K562 (cell line): ENCODE data around the gene EXOC6. TPM values are rescaled to one million over a fixed set of nuclear protein-coding genes. Genes with fewer than 3 reads are reported as not detected.

Source experiments
- ATAC-seq: fragments of 200-7000 bp; cut with Tn5 transposase; 3 replicates; pipeline ENCODE4 v1.9.1; 2020; ENCODE audit warnings: moderate library complexity
- BruUV-seq: library from RNA; stranded (reverse); fragments of 400-500 nt; replicated peaks from 2 replicates; lab custom pipeline; 2021; lab: Mats Ljungman, UMichigan
- CTCF ChIA-PET: fragments of 300-600 bp; formaldehyde crosslinking; extraction: SDS; loops from one replicate; lab custom pipeline; 2021; ENCODE audit warnings: low intra/inter-chr PET ratio; lab: Yijun Ruan, JAX
- POLR2A ChIA-PET: fragments of 300-600, 350-650 bp; sonication (Branson Sonifier 250); formaldehyde crosslinking; extraction: SDS; loops from one replicate; lab custom pipeline; 2021; ENCODE audit warnings: antibody characterized with exemption, inconsistent platforms; lab: Yijun Ruan, JAX
- DNase-seq, 4 experiments: peaks; one replicate each; pipeline versions ENCODE4 v3.0.0 to v3.0.0-alpha.2; 2011 to 2018; ENCODE audit warnings: low spot score in 3 of 4, mixed read lengths in 3 of 4; ENCODE audit errors: extremely low read depth in 1 of 4
- FAIRE-seq: peaks from 2 replicates; lab custom pipeline; 2011; peaks lifted over from hg19 to GRCh38; lab: Jason Lieb, UNC
- H2AFZ ChIP-seq: 2 replicates; pipeline ENCODE4 v1.6.0; 2011; ENCODE audit warnings: low read depth, low read length, control low read depth, inconsistent platforms
- H3K27ac ChIP-seq: fragments of 200-600 bp; 3 replicates; pipeline ENCODE4 v1.8.0; 2011; ENCODE audit warnings: low read depth, mild to moderate bottlenecking, control low read depth, inconsistent platforms, low read length, moderate library complexity, mixed read lengths; ENCODE audit errors: extremely low read depth
- H3K27me3 ChIP-seq, 2 experiments: fragments of 300-600 bp in 1 of 2; 2 replicates in 1 of 2; 3 replicates in 1 of 2; pipeline versions ENCODE4 v1.6.0 to v1.8.0; 2011; ENCODE audit warnings: inconsistent platforms in 2 of 2, low read length in 2 of 2, mild to moderate bottlenecking in 1 of 2, mixed read lengths in 1 of 2, moderate library complexity in 1 of 2; ENCODE audit not compliant: control insufficient read depth in 2 of 2, insufficient read depth in 2 of 2
- H3K36me3 ChIP-seq: fragments of 300-600 bp; 3 replicates; pipeline ENCODE4 v1.8.0; 2011; ENCODE audit warnings: mild to moderate bottlenecking, low read length, inconsistent platforms; ENCODE audit not compliant: control insufficient read depth, insufficient read depth
- H3K4me1 ChIP-seq, 2 experiments: fragments of 200-600 bp in 1 of 2; replicated peaks in 1 of 2; 2 replicates in 1 of 2; 3 replicates in 1 of 2; pipeline versions ENCODE4 v1.5.1 to v1.8.0; 2011; ENCODE audit warnings: inconsistent platforms in 2 of 2, low read length in 2 of 2, mild to moderate bottlenecking in 1 of 2, mixed read lengths in 1 of 2, moderate library complexity in 1 of 2; ENCODE audit not compliant: control insufficient read depth in 2 of 2, insufficient read depth in 2 of 2
- H3K4me2 ChIP-seq: 2 replicates; pipeline ENCODE4 v1.6.1; 2011; ENCODE audit warnings: low read length, control low read depth, inconsistent platforms, mixed read lengths; ENCODE audit not compliant: insufficient read depth
- H3K4me3 ChIP-seq: fragments of 200-600 bp; sonication (generic), shearing (Covaris generic); 2 replicates; pipeline ENCODE4 v1.5.1; 2016; ENCODE audit warnings: control low read depth, inconsistent platforms
- H3K79me2 ChIP-seq: fragments of 200-600 bp; 3 replicates; pipeline ENCODE4 v1.8.0; 2011; ENCODE audit warnings: low read length, inconsistent platforms; ENCODE audit not compliant: control insufficient read depth, insufficient read depth
- H3K9ac ChIP-seq, 2 experiments: 2 replicates each; pipeline versions ENCODE4 v1.6.0 to v1.6.1; 2011; ENCODE audit warnings: low read depth in 2 of 2, low read length in 2 of 2, control low read depth in 1 of 2, inconsistent platforms in 1 of 2, mild to moderate bottlenecking in 1 of 2, mixed read lengths in 1 of 2; ENCODE audit not compliant: insufficient read depth in 1 of 2
- H3K9me1 ChIP-seq: one replicate; pipeline ENCODE4 v1.6.0; 2011; ENCODE audit warnings: inconsistent platforms, mild to moderate bottlenecking, low read length, moderate library complexity; ENCODE audit not compliant: control insufficient read depth, insufficient read depth
- H3K9me3 ChIP-seq: replicated peaks from 2 replicates; pipeline ENCODE4 v1.5.1; 2011; ENCODE audit warnings: low read depth, low read length, inconsistent platforms; ENCODE audit not compliant: control insufficient read depth, insufficient read depth
- H4K20me1 ChIP-seq: replicated peaks from 2 replicates; pipeline ENCODE4 v1.6.1; 2011; ENCODE audit warnings: low read length, inconsistent platforms, mixed read lengths; ENCODE audit not compliant: control insufficient read depth, insufficient read depth
- DNMT1 ChIP-seq: fragments of 450-650 bp; IDR thresholded peaks from 2 replicates; pipeline ENCODE4 v1.6.1; 2016; ENCODE audit warnings: antibody characterized with exemption, mild to moderate bottlenecking
- EGR1 ChIP-seq: fragments of 450-650 bp; conservative IDR thresholded peaks from 2 replicates; pipeline ENCODE4 v1.6.1; 2017; ENCODE audit warnings: mild to moderate bottlenecking
- ZNF586 ChIP-seq: fragments of 450-650 bp; formaldehyde crosslinking; conservative IDR thresholded peaks from 2 replicates; pipeline ENCODE4 v1.4.0; 2020; ENCODE audit warnings: mild to moderate bottlenecking, moderate library complexity
- ZNF699 ChIP-seq: fragments of 250-450 bp; sonication (Bioruptor Pico); IDR thresholded peaks from 2 replicates; pipeline ENCODE4 v1.8.0; 2021; ENCODE audit warnings: mild to moderate bottlenecking, moderate library complexity; ENCODE audit not compliant: insufficient replicate concordance
- WGBS: fragments of 100-300 bp; shearing (Covaris generic); methylation state at CpG from one replicate; pipeline ENCODE4 v1.1.6; 2016; ENCODE audit warnings: low coverage, mixed read lengths; ENCODE audit not compliant: insufficient coverage; ENCODE audit errors: missing lambda C conversion rate; 5-methylcytosine and 5-hydroxymethylcytosine counted together
- in situ Hi-C: fragments of 300-500 bp; cut with MboI; formaldehyde crosslinking; loops from 4 replicates; pipeline ENCODE4 v1.15.0; 2018; ENCODE audit warnings: inconsistent platforms, mixed read lengths
- intact Hi-C: fragments of 100-400 bp; cut with micrococcal nuclease; formaldehyde crosslinking; loops from 2 replicates; pipeline ENCODE4 v1.14.2; 2022
- polyA plus RNA-seq, 8 experiments: library from polyadenylated mRNA; depleted of rRNA in 4 of 8; stranded (reverse) in 5 of 8; unstranded in 3 of 8; fragments of >200 nt; fragmentation: Nextera tagmentation in 2 of 8; fragmentation: Illumina TruSeq in 1 of 8; extraction: Ambion mirVana in 2 of 8; extraction: Trizol in 1 of 8; gene quantifications; 2 replicates each; pipeline versions ENCODE4 v1.2.1 to v1.2.3, GENCODE V29; 2011 to 2014; ENCODE audit warnings: inconsistent platforms in 1 of 8, missing spikeins in 1 of 8
- total RNA-seq, 7 experiments: library from RNA; depleted of rRNA in 6 of 7; stranded (reverse); fragments of >200 nt in 6 of 7; fragmentation: Illumina TruSeq in 2 of 7; extraction: Trizol in 2 of 7; gene quantifications; 2 replicates each; pipeline versions ENCODE4 v1.2.1 to v1.2.3, GENCODE V29; 2011 to 2021; ENCODE audit warnings: low replicate concordance in 1 of 7
- TF ChIP-seq, protein P1 (sequence below), 2 experiments: IDR thresholded peaks in 1 of 2; conservative IDR thresholded peaks in 1 of 2; 2 replicates each; pipeline ENCODE4 v1.6.1; 2016; ENCODE audit warnings: low read depth in 2 of 2, mild to moderate bottlenecking in 1 of 2, missing compliant biosample characterization in 1 of 2, missing genetic modification characterization in 1 of 2, moderate library complexity in 1 of 2

The EXOC6 gene
- total and polyA plus RNA-seq, 9 of the 15 experiments (the other 6 are each of a cell fraction or from before 2014, with no cell fraction given): 13.9 to 42.8 (median 24.9) TPM

DNA sequence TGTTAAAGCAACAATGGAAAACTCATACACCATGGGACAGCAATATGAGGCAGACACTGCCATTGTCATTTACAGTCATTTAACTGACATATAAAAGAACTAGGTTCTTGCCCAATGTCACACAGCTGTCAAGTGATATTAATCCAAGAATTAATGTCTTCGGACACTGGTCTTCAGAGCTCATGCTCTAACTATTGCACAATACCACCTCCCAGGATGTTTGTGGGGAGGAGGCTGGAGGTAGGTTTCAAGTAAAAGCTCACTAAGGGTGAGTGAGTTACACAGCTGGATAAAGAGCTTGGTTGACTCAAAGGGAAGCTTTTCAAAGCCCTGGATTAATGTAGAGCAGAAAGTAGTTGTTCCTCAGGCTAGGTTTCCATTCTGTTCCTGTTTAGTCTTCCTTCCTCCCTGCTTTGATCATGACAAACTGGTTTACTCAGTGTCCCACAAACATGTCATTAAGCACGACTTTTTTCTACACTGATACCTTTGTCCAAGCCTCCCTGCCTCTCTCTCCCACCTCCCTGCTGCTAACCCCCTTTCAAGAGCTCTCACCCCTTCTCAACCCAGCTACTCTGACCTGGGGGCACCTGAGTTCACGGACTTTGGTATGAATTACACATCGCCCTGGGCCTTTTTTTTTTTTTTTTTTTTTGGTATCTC, 987 bp upstream of the EXOC6 start (continued):
- TF ChIP-seq, protein P1, sequence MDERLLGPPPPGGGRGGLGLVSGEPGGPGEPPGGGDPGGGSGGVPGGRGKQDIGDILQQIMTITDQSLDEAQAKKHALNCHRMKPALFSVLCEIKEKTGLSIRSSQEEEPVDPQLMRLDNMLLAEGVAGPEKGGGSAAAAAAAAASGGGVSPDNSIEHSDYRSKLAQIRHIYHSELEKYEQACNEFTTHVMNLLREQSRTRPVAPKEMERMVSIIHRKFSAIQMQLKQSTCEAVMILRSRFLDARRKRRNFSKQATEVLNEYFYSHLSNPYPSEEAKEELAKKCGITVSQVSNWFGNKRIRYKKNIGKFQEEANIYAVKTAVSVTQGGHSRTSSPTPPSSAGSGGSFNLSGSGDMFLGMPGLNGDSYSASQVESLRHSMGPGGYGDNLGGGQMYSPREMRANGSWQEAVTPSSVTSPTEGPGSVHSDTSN (CRISPR knock-in tag; IDR thresholded peaks at IDR 0.05; ENCODE audit: low read depth): no peak
- TF ChIP-seq, protein P1 (tag; conservative IDR thresholded peaks at IDR 0.05; ENCODE audit: low read depth): peak; percentile 68
- TF ChIP-seq ZNF586 (CRISPR knock-in tag): no peak

DNA sequence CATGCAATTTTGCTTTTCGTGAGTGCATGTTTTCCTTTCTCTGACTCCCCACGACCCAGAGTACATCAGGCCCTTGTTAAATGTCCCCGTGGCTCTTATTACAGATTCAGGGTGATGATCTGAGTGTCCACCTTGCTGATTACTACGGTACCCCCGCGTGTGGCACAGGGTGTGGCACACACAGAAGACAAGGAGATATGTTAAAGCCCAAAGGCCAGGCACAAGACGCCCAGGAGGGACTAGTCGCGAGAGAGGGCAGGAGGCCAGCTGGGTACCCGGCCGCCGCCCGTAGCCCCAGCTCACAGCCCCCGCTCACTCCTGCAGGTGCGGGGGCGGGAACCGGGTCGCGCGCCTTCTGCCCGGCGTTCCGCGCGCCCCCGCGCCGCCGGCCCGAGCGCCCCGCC, 281 bp upstream of the EXOC6 start:
- peak overlapping the region; percentile 92; the same call in 1 of the 3 replicates for H3K27ac ChIP-seq
- in situ Hi-C loops: no loop called here
- no TSS peak for BruUV-seq

More for the DNA sequence above, 281 bp upstream of the EXOC6 start:
- FAIRE-seq (no peak), ATAC-seq (peak; percentile 29), DNase-seq (peak in 2 of 4 experiments; percentile 82)
- 30% methylated on average over 5 of the region's 32 CpGs for WGBS
- H3K79me2 ChIP-seq: peaks cover 47% of the 10 kb centered on the region
- peaks cover 20% of the 10 kb centered on the region; the same call in 2 of the 3 replicates for H3K36me3 ChIP-seq
- H3K4me2 ChIP-seq: peak overlapping the region; percentile 66
- H3K4me1 ChIP-seq: peaks cover 12 to 13% of the 10 kb centered on the region in 2 experiments; a peak in 4 of 5 replicates
- peak overlapping the region; percentile 94 for H3K4me3 ChIP-seq
- no peaks in the 10 kb centered on the region for H3K9me3 ChIP-seq
- intact Hi-C loops: no loop called here
- H3K27me3 ChIP-seq: no peaks in the 10 kb centered on the region
- POLR2A ChIA-PET: interaction anchor here (0.5 to 2.1 kb wide), 9 partner anchors 9 to 1977 kb away, joined by 3 to 10 read pairs (median 3); no protein-coding TSS in a partner anchor
- CTCF ChIA-PET: no interaction called here
- H3K9me1 ChIP-seq: no peaks in the 10 kb centered on the region
- H3K9ac ChIP-seq: peak overlapping the region; percentile 24 to 87; a peak in 3 of 4 replicates
- TF ChIP-seq DNMT1: no peak
- peak; percentile 86 for TF ChIP-seq EGR1
- no peak for TF ChIP-seq ZNF699
- TF ChIP-seq, all 486 proteins: peak for 1
- H4K20me1 ChIP-seq: no peaks in the 10 kb centered on the region
- peak overlapping the region; percentile 18; the same call in 1 of the 2 replicates for H2AFZ ChIP-seq
